Lower leg skin (tissue), 4 donors: ENCODE data around the gene ACTN3. TPM values are rescaled to one million over a fixed set of nuclear protein-coding genes. Genes with fewer than 3 reads are reported as not detected.
"Not testable (repeated sequence)": the region's sequence is repeated elsewhere in the genome, so short reads cannot be mapped to it uniquely, and the experiment has no call there.

ENCODE experiments used
- DNase-seq, 2 donors: peaks; one replicate each; pipeline ENCODE4 v3.0.0-alpha.2; 2019; ENCODE audit warnings: low spot score in 2 of 2
- H3K4me3 ChIP-seq: fragments of 200-600 bp; sonication (generic); 2 replicates; pipeline ENCODE4 v1.5.1; 2017; ENCODE audit warnings: mild to moderate bottlenecking, low read depth; ENCODE audit not compliant: poor library complexity, severe bottlenecking
- POLR2A ChIP-seq, 2 donors: fragments of 450-650 bp; IDR thresholded peaks; one replicate each; pipeline ENCODE4 v1.6.1; 2016 to 2017; ENCODE audit warnings: antibody characterized with exemption in 2 of 2, mild to moderate bottlenecking in 1 of 2, moderate library complexity in 1 of 2
- WGBS, 2 donors: methylation state at CpG; one replicate each; pipeline ENCODE4 v1.1.5; 2018; 5-methylcytosine and 5-hydroxymethylcytosine counted together
- intact Hi-C: fragments of 100-400 bp; cut with DNase I; formaldehyde crosslinking; loops from one replicate; pipeline ENCODE4 v1.15.0; 2023; ENCODE audit warnings: low total_unique reads
- total RNA-seq, 4 donors: library from RNA; depleted of rRNA; stranded (reverse); fragments of >200 nt; gene quantifications; one replicate each; pipeline ENCODE4 v1.1.0, GENCODE V29; 2016
- TF ChIP-seq, protein P1 (sequence below), 3 donors: fragments of 450-650 bp; IDR thresholded peaks; one replicate each; pipeline ENCODE4 v1.5.1; 2016; ENCODE audit warnings: antibody characterized with exemption in 3 of 3, mild to moderate bottlenecking in 3 of 3, moderate library complexity in 2 of 3

ACTN3 gene
- total RNA-seq, 4 donors from 2014 or later = not detected

DNA sequence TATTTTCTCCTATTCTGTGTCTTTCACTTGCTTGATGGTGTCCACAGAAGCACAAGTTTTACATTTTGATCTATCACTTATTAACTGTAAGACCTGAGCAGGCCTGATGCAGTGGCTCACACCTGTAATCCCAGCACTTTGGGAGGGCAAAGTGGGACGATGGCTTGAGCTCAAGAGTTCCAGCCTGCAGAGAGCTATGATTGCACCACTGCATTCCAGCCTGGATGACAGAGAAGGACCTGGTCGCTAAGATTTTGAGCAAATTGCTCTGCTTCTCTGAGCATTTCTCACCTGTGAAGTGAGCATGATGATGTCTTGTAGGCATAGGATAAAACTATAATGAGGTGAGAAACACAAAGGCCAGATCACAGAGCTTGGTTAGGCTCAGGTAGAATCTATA, 39.4 kb downstream of the ACTN3 start:
- no peak for DNase-seq
- no peak overlapping the region for H3K4me3 ChIP-seq
- WGBS, 2 donors = 56 to 78% methylated on average over 2 of the region's 2 CpGs
- TF ChIP-seq, protein P1, sequence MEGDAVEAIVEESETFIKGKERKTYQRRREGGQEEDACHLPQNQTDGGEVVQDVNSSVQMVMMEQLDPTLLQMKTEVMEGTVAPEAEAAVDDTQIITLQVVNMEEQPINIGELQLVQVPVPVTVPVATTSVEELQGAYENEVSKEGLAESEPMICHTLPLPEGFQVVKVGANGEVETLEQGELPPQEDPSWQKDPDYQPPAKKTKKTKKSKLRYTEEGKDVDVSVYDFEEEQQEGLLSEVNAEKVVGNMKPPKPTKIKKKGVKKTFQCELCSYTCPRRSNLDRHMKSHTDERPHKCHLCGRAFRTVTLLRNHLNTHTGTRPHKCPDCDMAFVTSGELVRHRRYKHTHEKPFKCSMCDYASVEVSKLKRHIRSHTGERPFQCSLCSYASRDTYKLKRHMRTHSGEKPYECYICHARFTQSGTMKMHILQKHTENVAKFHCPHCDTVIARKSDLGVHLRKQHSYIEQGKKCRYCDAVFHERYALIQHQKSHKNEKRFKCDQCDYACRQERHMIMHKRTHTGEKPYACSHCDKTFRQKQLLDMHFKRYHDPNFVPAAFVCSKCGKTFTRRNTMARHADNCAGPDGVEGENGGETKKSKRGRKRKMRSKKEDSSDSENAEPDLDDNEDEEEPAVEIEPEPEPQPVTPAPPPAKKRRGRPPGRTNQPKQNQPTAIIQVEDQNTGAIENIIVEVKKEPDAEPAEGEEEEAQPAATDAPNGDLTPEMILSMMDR (IDR thresholded peaks at IDR 0.05) = no peak
- TF ChIP-seq POLR2A (IDR thresholded peaks at IDR 0.05) = no peak
- intact Hi-C loops = no loop called here

DNA sequence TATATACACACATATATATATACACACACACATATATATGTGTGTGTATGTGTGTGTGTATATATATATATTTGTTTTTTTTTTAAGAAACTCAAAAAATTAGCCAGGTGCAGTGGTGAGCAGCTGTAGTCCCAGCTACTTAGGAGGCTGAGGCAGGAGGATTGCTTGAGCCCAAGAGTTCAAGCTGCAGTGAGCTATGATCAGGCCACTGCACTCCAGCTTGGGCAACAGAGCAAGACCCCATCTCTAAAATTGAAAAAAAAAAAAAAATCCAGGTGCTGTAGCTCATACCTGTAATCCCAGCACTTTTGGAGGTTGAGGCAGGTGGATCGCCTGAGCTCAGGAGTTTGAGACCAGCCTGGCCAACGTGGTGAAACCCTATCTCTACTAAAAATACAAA, 42.6 kb downstream of the ACTN3 start:
- DNase-seq, H3K4me3 ChIP-seq, intact Hi-C loops: not testable (repeated sequence)
- WGBS, 2 donors = 67 to 85% methylated on average over 2 of the region's 2 CpGs

DNA sequence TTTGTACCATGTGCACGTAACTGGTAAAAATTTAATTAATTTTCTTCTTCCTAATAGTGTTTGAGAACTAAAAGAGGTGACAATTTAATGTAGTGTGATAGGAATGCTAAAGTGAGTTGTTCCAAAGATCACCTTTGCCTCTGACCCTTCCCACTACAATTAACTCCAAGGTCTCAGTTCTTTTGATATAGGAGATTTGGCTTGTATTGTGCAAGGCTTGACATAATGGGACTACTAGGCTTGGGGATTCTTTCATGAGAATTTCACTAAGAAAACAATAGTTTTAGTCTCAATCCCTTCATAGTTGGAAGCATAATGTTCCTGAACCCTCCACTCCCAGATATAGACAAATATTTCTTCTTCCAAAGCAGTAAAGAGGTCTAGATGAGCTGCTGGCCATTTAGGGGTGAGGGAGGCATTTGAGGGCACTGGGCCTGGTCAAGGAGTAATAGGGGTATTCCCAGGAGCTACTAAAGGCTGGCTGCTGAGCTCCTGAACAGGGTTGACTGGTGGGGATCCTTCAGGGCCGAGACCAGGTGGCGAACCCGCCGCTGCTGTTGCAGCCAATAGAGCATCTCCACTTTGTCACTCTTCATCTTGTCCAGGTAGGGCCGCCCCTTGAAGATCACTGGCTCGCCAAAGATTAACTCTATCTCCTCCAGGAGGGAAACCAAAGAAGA, 43.4 kb downstream of the ACTN3 start:
- DNase-seq = no peak
- 93 to 94% methylated on average over 7 of the region's 7 CpGs for WGBS, 2 donors
- intact Hi-C loops = loop anchor here (10.0 kb wide), 1 partner anchor 85 kb away; the partner anchor contains the start of gene RBM4B
- TF ChIP-seq POLR2A (IDR thresholded peaks at IDR 0.05) = no peak
- H3K4me3 ChIP-seq = no peak overlapping the region

DNA sequence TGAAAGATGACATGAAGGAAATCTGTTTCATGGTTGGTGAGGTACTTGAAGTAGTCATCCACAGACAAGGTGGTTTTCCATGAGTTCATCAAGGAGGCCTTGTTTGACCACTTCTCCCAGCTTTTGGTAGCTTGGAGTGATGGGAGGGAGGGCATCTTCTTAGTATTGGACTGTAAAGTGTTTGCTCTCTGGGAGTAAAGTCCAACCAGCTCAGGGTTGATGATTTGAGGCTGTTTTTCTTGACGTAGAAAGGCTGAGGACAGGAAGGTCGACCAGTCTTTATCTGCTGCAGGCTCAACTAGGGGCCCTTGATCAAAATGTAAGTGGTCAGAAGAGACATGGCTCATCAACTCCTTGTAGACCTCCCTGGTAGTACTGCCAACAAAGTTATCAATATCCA, 44.5 kb downstream of the ACTN3 start:
- whole genome bisulfite sequencing, 2 donors = 92 to 97% methylated on average over 2 of the region's 2 CpGs
- TF ChIP-seq POLR2A (IDR thresholded peaks at IDR 0.05) = no peak
- TF ChIP-seq, protein P1 (IDR thresholded peaks at IDR 0.05) = no peak
- H3K4me3 ChIP-seq = no peak overlapping the region
- intact Hi-C loops = loop anchor here (10.0 kb wide), 1 partner anchor 84 kb away; the partner anchor contains the start of gene RBM4B
- no peak for DNase-seq

DNA sequence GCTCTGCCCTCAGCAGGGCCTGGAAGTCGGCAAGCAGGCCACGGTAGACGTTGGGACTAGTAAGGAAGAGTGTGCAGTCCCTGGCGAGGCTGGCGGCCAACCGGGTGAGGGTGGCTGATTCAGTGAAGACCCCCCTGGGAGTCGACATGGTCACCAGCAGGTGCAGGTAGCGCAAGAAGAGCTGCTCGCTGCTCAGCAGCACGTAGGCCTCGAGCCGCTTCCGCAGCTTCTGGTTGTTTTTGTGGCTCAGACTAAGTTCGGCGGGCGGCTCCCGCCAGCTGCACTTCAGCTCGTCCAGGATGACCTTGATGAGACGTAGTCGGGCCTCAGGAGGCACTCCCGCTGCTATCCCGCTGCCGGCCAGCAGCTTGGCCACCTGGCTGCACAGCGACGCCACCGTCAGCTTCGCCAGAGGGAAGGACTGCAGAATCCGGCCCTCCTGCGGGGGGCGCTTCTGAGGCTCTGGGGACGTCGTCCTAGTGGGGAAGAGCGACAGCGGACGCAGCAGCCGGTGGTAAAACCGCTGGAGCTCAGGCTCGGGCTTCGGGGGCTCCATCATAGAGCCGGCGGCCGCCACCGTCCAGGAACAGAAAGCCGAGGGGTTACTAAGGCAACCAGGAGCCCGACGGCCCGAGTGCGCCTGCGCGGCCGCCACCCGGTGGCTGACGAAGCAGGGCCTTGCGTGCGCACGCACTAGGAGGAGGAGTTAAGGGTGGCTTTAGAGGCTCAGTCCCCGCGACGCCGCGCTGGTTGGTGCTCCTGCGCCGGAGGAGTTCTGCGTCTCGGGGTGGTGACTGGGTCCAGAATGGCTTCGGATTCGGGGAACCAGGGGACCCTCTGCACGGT, 46.0 kb downstream of the ACTN3 start, which contains the start of the genes CCDC87 and CCS:
Gene CCDC87 (minus strand): TSS at position 607 of the 846 bp plus-strand sequence. CDS start 48 bp downstream, at position 559.
Gene CCS (plus strand): TSS at position 729 of the 846 bp plus-strand sequence. CDS start 77 bp downstream, at position 806.
- TF ChIP-seq, protein P1 (IDR thresholded peaks at IDR 0.05) = no peak
- TF ChIP-seq POLR2A (IDR thresholded peaks at IDR 0.05) = no peak
- intact Hi-C loops = loop anchor here (10.0 kb wide), 1 partner anchor 82 kb away; the partner anchor contains the start of gene RBM4B
- WGBS, 2 donors = 15 to 22% methylated on average over 52 to 66 of the region's 68 CpGs
- peak within 1 kb of the TSS; percentile 78 for H3K4me3 ChIP-seq
- peak; percentile 95 to 99 for DNase-seq

DNA sequence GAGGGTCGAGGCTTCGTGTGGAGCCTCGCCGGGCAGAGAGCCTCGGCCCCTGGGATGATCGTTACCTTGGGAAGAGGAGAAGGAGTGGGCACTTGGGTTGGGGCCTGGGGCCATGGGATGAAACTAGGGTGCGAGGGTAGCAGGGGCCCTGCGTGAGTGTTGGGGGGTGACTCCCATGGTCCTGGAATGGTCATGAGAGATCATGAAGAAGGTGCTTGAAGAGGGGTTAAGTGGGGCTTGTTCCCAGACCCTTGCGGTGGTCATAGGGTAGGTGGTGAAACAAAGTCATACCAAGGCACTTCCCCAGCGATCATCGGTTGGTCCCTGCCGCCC, 46.6 kb downstream of the ACTN3 start:
- H3K4me3 ChIP-seq = peak overlapping the region; percentile 78
- intact Hi-C loops = loop anchor here (10.0 kb wide), 1 partner anchor 82 kb away; the partner anchor contains the start of gene RBM4B
- no peak for DNase-seq
- TF ChIP-seq POLR2A (IDR thresholded peaks at IDR 0.05) = no peak
- TF ChIP-seq, protein P1 (IDR thresholded peaks at IDR 0.05) = no peak
- 9 to 10% methylated on average over 12 of the region's 12 CpGs for WGBS, 2 donors
